ENCODE data around the gene COPG1. TPM values are rescaled to one million over a fixed set of nuclear protein-coding genes. Genes with fewer than 3 reads are reported as not detected.

COPG1 gene
- total and polyA plus RNA-seq, 10 of the 15 experiments (the other 5 are each of a cell fraction or from before 2014, with no cell fraction given), result 54.8 to 143 (median 91.2) TPM

DNA sequence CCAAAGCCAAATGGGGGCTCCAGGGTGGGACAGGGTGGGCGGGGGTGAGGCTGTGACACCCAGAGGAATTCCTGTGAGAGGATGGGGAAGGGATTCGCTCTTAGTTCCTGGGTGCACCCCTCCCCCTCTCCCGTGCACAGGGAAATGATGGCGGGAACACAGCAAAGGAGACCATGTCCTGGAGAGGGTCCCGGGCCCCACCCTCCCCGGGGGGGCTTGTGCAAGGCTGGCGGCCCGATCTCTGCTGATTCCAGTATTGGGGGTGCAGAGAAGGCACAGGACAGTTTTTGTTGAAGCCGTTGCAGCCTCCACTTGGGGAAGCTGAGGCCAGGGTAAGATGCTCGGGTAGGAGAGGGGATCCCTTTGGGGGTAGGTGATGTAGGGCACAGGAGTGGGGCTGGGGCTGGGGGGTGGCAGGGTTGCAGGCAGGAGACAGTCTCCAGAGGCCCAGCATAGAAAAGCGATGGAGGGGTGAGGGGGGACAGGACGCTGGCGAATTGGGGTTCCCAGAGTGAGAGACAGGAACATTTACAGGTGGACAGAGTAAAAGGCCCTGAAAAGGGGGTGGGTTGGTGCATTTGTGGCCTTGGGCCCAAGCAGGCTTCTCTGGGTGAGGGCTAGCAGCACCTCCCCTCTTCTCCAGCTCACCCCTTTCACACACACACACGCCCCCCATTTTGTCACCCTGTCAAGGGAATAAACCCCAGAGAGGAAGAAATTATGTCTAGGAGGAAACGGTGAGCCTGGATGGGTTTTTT lies 67.8 kb downstream of the COPG1 start:
- POLR2A ChIA-PET, result interaction anchor here (0.6 to 4.5 kb wide), 17 partner anchors 10 to 156 kb away, joined by 3 to 29 read pairs (median 6); partner anchors contain the start of genes COPG1, HMCES, IFT122 and MBD4
- in situ Hi-C loops (cut with MboI), result no loop called here
- no peak for FAIRE-seq
- SMC1A ChIA-PET (ENCODE audit: uncharacterized antibody, unreplicated experiment), result interaction anchor here (0.6 to 8.5 kb wide), 11 partner anchors 10 to 347 kb away, joined by 3 to 75 read pairs (median 5); partner anchors contain the start of gene HMCES
- 44% methylated on average over 12 of the region's 15 CpGs for WGBS (ENCODE audit: insufficient coverage, insufficient replicate concordance, low lambda C conversion rate, missing lambda C conversion rate)
- peaks cover 16% of the 10 kb centered on the region for H3K4me1 ChIP-seq (ENCODE audit: control insufficient read depth, insufficient read depth, low read length)
- peak overlapping the region; percentile 66 for H3K4me2 ChIP-seq (ENCODE audit: control insufficient read depth, insufficient read depth)
- peak overlapping the region; percentile 88 for H3K4me3 ChIP-seq
- CTCF ChIA-PET, result interaction anchor here (0.7 to 3.8 kb wide), 25 partner anchors 8 to 700 kb away, joined by 3 to 43 read pairs (median 8); partner anchors contain the start of gene COPG1
- no peak overlapping the region; the same call in 1 of the 2 replicates for H3K9ac ChIP-seq (ENCODE audit: control insufficient read depth, insufficient read depth, low read length)
- no peak for DNase-seq (ENCODE audit: low read depth, low spot score)
- intact Hi-C loops (cut with micrococcal nuclease; ENCODE audit: unreplicated experiment), result loop anchor here (5.0 kb wide), 1 partner anchor 135 kb away; the partner anchor contains the start of gene CNBP
- ATAC-seq, result no peak
- H3K79me2 ChIP-seq (ENCODE audit: control insufficient read depth, insufficient read depth, low read length), result no peaks in the 10 kb centered on the region; the same call in 1 of the 2 replicates
- no peaks in the 10 kb centered on the region for H4K20me1 ChIP-seq (ENCODE audit: control insufficient read depth, insufficient read depth)
- RAD21 ChIA-PET (ENCODE audit: unreplicated experiment), result interaction anchor here (0.7 to 3.9 kb wide), 19 partner anchors 9 to 347 kb away, joined by 3 to 31 read pairs (median 6); partner anchors contain the start of genes COPG1 and HMCES
- H3K9me3 ChIP-seq (replicated peaks; ENCODE audit: control insufficient read depth, insufficient read depth, low read length), result no peaks in the 10 kb centered on the region
- BruUV-seq (replicated peaks), result no TSS peak
- no peaks in the 10 kb centered on the region for H3K36me3 ChIP-seq (ENCODE audit: control insufficient read depth in 2 of 2, insufficient read depth in 2 of 2, low read length in 1 of 2)
- peak overlapping the region; percentile 80 for H2AFZ ChIP-seq (ENCODE audit: control insufficient read depth, low read depth, low read length)
- no peak overlapping the region for H3K27ac ChIP-seq (ENCODE audit: control insufficient read depth, insufficient read depth)
- H3K27me3 ChIP-seq (replicated peaks in 1 of 2; ENCODE audit: control insufficient read depth in 2 of 2, insufficient read depth in 2 of 2, low read length in 1 of 2), result peaks cover 0 to 3% of the 10 kb centered on the region in 2 experiments; a peak in 2 of 4 replicates
- TF ChIP-seq SIX5 (IDR thresholded peaks at IDR 0.05; ENCODE audit: low read depth, low read length, severe bottlenecking), result no peak
- TF ChIP-seq FOS (IDR thresholded peaks at IDR 0.05; ENCODE audit: borderline replicate concordance, extremely low read depth, insufficient read length), result no peak
- TF ChIP-seq, protein P1, sequence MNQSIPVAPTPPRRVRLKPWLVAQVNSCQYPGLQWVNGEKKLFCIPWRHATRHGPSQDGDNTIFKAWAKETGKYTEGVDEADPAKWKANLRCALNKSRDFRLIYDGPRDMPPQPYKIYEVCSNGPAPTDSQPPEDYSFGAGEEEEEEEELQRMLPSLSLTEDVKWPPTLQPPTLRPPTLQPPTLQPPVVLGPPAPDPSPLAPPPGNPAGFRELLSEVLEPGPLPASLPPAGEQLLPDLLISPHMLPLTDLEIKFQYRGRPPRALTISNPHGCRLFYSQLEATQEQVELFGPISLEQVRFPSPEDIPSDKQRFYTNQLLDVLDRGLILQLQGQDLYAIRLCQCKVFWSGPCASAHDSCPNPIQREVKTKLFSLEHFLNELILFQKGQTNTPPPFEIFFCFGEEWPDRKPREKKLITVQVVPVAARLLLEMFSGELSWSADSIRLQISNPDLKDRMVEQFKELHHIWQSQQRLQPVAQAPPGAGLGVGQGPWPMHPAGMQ (IDR thresholded peaks at IDR 0.05; ENCODE audit: borderline replicate concordance), result no peak
- no peak for TF ChIP-seq NR2C2 (IDR thresholded peaks at IDR 0.05; ENCODE audit: borderline replicate concordance, control insufficient read depth, insufficient read length, low read depth)
- no peak for TF ChIP-seq KLF5 (IDR thresholded peaks at IDR 0.05; ENCODE audit: partially characterized antibody)
- TF ChIP-seq, protein P2, sequence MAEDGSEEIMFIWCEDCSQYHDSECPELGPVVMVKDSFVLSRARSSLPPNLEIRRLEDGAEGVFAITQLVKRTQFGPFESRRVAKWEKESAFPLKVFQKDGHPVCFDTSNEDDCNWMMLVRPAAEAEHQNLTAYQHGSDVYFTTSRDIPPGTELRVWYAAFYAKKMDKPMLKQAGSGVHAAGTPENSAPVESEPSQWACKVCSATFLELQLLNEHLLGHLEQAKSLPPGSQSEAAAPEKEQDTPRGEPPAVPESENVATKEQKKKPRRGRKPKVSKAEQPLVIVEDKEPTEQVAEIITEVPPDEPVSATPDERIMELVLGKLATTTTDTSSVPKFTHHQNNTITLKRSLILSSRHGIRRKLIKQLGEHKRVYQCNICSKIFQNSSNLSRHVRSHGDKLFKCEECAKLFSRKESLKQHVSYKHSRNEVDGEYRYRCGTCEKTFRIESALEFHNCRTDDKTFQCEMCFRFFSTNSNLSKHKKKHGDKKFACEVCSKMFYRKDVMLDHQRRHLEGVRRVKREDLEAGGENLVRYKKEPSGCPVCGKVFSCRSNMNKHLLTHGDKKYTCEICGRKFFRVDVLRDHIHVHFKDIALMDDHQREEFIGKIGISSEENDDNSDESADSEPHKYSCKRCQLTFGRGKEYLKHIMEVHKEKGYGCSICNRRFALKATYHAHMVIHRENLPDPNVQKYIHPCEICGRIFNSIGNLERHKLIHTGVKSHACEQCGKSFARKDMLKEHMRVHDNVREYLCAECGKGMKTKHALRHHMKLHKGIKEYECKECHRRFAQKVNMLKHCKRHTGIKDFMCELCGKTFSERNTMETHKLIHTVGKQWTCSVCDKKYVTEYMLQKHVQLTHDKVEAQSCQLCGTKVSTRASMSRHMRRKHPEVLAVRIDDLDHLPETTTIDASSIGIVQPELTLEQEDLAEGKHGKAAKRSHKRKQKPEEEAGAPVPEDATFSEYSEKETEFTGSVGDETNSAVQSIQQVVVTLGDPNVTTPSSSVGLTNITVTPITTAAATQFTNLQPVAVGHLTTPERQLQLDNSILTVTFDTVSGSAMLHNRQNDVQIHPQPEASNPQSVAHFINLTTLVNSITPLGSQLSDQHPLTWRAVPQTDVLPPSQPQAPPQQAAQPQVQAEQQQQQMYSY (CRISPR knock-in tag; IDR thresholded peaks at IDR 0.05), result no peak
